IMR-90 (cell line): ENCODE results near the gene CHMP6. TPM values are rescaled to one million over a fixed set of nuclear protein-coding genes. Genes with fewer than 3 reads are reported as not detected.

Source experiments
- ATAC-seq: fragments of 200-7000 bp; cut with Tn5 transposase; 2 replicates; pipeline ENCODE4 v1.9.1; 2020; ENCODE audit warnings: low read depth, mild to moderate bottlenecking, moderate library complexity
- BruUV-seq: library from RNA; stranded (reverse); fragments of 400-500 nt; replicated peaks from 2 replicates; lab custom pipeline; 2021; lab: Mats Ljungman, UMichigan
- CTCF ChIA-PET: fragments of 300-600 bp; formaldehyde crosslinking; extraction: SDS; loops from one replicate; lab custom pipeline; 2021; ENCODE audit warnings: antibody characterized with exemption; lab: Yijun Ruan, JAX
- POLR2A ChIA-PET: fragments of 300-600 bp; sonication (Branson Sonifier 250); formaldehyde crosslinking; loops from one replicate; lab custom pipeline; 2022; ENCODE audit warnings: antibody characterized with exemption; ENCODE audit not compliant: unreplicated experiment; lab: Charles Lee
- DNase-seq: peaks from one replicate; pipeline ENCODE4 v3.0.0; 2013
- H2AFZ ChIP-seq: replicated peaks from 2 replicates; pipeline ENCODE3; 2013; ENCODE audit warnings: low read length, mild to moderate bottlenecking; ENCODE audit not compliant: poor library complexity
- H2AK5ac ChIP-seq: 2 replicates; pipeline ENCODE4 v1.6.1; 2013; ENCODE audit warnings: low read depth, low read length, inconsistent platforms
- H2AK9ac ChIP-seq: replicated peaks from 2 replicates; pipeline ENCODE3; 2013; ENCODE audit warnings: mild to moderate bottlenecking, low read depth, low read length, moderate library complexity; ENCODE audit not compliant: poor library complexity
- H2BK120ac ChIP-seq: 2 replicates; pipeline ENCODE4 v1.6.1; 2013; ENCODE audit warnings: low read depth, low read length, inconsistent platforms
- H2BK15ac ChIP-seq: 3 replicates; pipeline ENCODE4 v1.6.1; 2013; ENCODE audit warnings: low read depth, low read length, inconsistent platforms
- H2BK20ac ChIP-seq: 2 replicates; pipeline ENCODE4 v1.6.1; 2013; ENCODE audit warnings: low read depth, mild to moderate bottlenecking, inconsistent platforms, low read length, moderate library complexity
- H2BK5ac ChIP-seq: 2 replicates; pipeline ENCODE4 v1.6.1; 2013; ENCODE audit warnings: mild to moderate bottlenecking, low read depth, low read length, inconsistent platforms; ENCODE audit not compliant: poor library complexity, severe bottlenecking
- H3K14ac ChIP-seq: replicated peaks from 2 replicates; pipeline ENCODE4 v1.6.1; 2013; ENCODE audit warnings: low read depth, low read length, inconsistent platforms
- H3K18ac ChIP-seq: 2 replicates; pipeline ENCODE4 v1.6.1; 2013; ENCODE audit warnings: low read depth, low read length, control low read depth
- H3K23ac ChIP-seq: 2 replicates; pipeline ENCODE4 v1.6.1; 2013; ENCODE audit warnings: low read depth, low read length, inconsistent platforms
- H3K27ac ChIP-seq: 2 replicates; pipeline ENCODE4 v1.5.1; 2013; ENCODE audit warnings: mild to moderate bottlenecking, control low read depth, low read length; ENCODE audit not compliant: insufficient read depth
- H3K27me3 ChIP-seq: 2 replicates; pipeline ENCODE4 v1.6.1; 2013; ENCODE audit warnings: low read length; ENCODE audit not compliant: control insufficient read depth, insufficient read depth
- H3K36me3 ChIP-seq: 2 replicates; pipeline ENCODE4 v1.6.1; 2013; ENCODE audit warnings: low read length, mixed read lengths; ENCODE audit not compliant: control insufficient read depth, insufficient read depth
- H3K4ac ChIP-seq: 2 replicates; pipeline ENCODE4 v1.6.1; 2013; ENCODE audit warnings: low read depth, low read length, inconsistent platforms
- H3K4me1 ChIP-seq: 2 replicates; pipeline ENCODE4 v1.6.1; 2013; ENCODE audit warnings: low read length, mixed read lengths; ENCODE audit not compliant: control insufficient read depth, insufficient read depth
- H3K4me2 ChIP-seq: 2 replicates; pipeline ENCODE4 v1.6.1; 2013; ENCODE audit warnings: low read depth, mild to moderate bottlenecking, control low read depth, low read length, moderate library complexity
- H3K4me3 ChIP-seq: 2 replicates; pipeline ENCODE4 v1.5.1; 2013; ENCODE audit warnings: low read depth, mild to moderate bottlenecking, control low read depth, low read length, moderate library complexity; ENCODE audit not compliant: insufficient read depth
- H3K56ac ChIP-seq: 2 replicates; pipeline ENCODE4 v1.6.1; 2013; ENCODE audit warnings: low read length, inconsistent platforms; ENCODE audit not compliant: insufficient read depth; ENCODE audit errors: extremely low read depth
- H3K79me1 ChIP-seq, 2 experiments: 2 replicates each; pipeline ENCODE4 v1.6.1; 2013; ENCODE audit warnings: low read length in 2 of 2, inconsistent platforms in 1 of 2, low read depth in 1 of 2
- H3K9ac ChIP-seq: 2 replicates; pipeline ENCODE4 v1.6.1; 2013; ENCODE audit warnings: low read depth, low read length, control low read depth
- H3K9me1 ChIP-seq: 2 replicates; pipeline ENCODE4 v1.6.1; 2013; ENCODE audit warnings: low read length, inconsistent platforms; ENCODE audit not compliant: insufficient read depth
- H3K9me3 ChIP-seq: 2 replicates; pipeline ENCODE4 v1.6.1; 2013; ENCODE audit warnings: low read length; ENCODE audit not compliant: control insufficient read depth, insufficient read depth
- H4K20me1 ChIP-seq: 2 replicates; pipeline ENCODE4 v1.6.1; 2013; ENCODE audit warnings: low read length, inconsistent platforms; ENCODE audit not compliant: insufficient read depth
- H4K5ac ChIP-seq: 2 replicates; pipeline ENCODE4 v1.6.1; 2013; ENCODE audit warnings: mild to moderate bottlenecking, low read depth, low read length, control low read depth
- H4K8ac ChIP-seq, 2 experiments: 2 replicates each; pipeline ENCODE4 v1.6.1; 2013; ENCODE audit warnings: low read depth in 2 of 2, low read length in 2 of 2, control low read depth in 1 of 2, inconsistent platforms in 1 of 2
- H4K91ac ChIP-seq: 2 replicates; pipeline ENCODE4 v1.6.1; 2013; ENCODE audit warnings: low read depth, low read length, inconsistent platforms; ENCODE audit not compliant: insufficient read depth
- BHLHE40 ChIP-seq: fragments of 150-350 bp; IDR thresholded peaks from 2 replicates; pipeline ENCODE4 v1.6.1; 2016; ENCODE audit warnings: mild to moderate bottlenecking, low read depth, low read length
- CEBPB ChIP-seq: IDR thresholded peaks from 2 replicates; pipeline ENCODE4 v1.6.1; 2012; ENCODE audit warnings: low read depth, low read length, improper control_type of control experiment
- CHD1 ChIP-seq: IDR thresholded peaks from 2 replicates; pipeline ENCODE4 v1.6.1; 2012; ENCODE audit warnings: low read depth, low read length, improper control_type of control experiment
- ELK1 ChIP-seq: fragments of 150-350 bp; IDR thresholded peaks from 2 replicates; pipeline ENCODE4 v1.6.1; 2016; ENCODE audit warnings: low read depth, mild to moderate bottlenecking, low read length, moderate library complexity, borderline replicate concordance
- FOS ChIP-seq: fragments of 150-350 bp; IDR thresholded peaks from 2 replicates; pipeline ENCODE4 v1.6.1; 2016; ENCODE audit warnings: low read depth, low read length
- MAFK ChIP-seq: IDR thresholded peaks from 2 replicates; pipeline ENCODE4 v1.6.1; 2012; ENCODE audit warnings: low read depth, low read length, improper control_type of control experiment
- MAZ ChIP-seq: IDR thresholded peaks from 2 replicates; pipeline ENCODE4 v1.6.1; 2012; ENCODE audit warnings: low read depth, mild to moderate bottlenecking, low read length, improper control_type of control experiment, moderate library complexity, borderline replicate concordance
- MXI1 ChIP-seq: IDR thresholded peaks from 2 replicates; pipeline ENCODE4 v1.6.1; 2012; ENCODE audit warnings: low read depth, mild to moderate bottlenecking, low read length, moderate library complexity, borderline replicate concordance
- NFE2L2 ChIP-seq: fragments of 150-350 bp; IDR thresholded peaks from 2 replicates; pipeline ENCODE4 v1.6.1; 2016; ENCODE audit warnings: low read depth, mild to moderate bottlenecking, low read length
- POLR2A ChIP-seq: IDR thresholded peaks from 2 replicates; pipeline ENCODE4 v1.6.1; 2012; ENCODE audit warnings: mild to moderate bottlenecking, low read depth, low read length
- RAD21 ChIP-seq: IDR thresholded peaks from 2 replicates; pipeline ENCODE4 v1.6.1; 2012; ENCODE audit warnings: low read length, improper control_type of control experiment
- RFX5 ChIP-seq: IDR thresholded peaks from 2 replicates; pipeline ENCODE4 v1.8.0; 2012; ENCODE audit warnings: low read depth, mild to moderate bottlenecking, low read length, moderate library complexity
- SMC3 ChIP-seq: fragments of 150-350 bp; IDR thresholded peaks from 2 replicates; pipeline ENCODE4 v1.6.1; 2016; ENCODE audit warnings: low read depth, mild to moderate bottlenecking, antibody characterized with exemption, low read length, moderate library complexity
- WGBS, 2 experiments: methylation state at CpG; one replicate each; pipeline versions ENCODE4 v1.1.5 to v1.1.7; 2013; ENCODE audit warnings: missing lambda C conversion rate in 2 of 2; ENCODE audit not compliant: insufficient read length in 1 of 2; ENCODE audit errors: extremely low coverage in 2 of 2; 5-methylcytosine and 5-hydroxymethylcytosine counted together
- dilution Hi-C: fragments of 300-500 bp; cut with HindIII; formaldehyde crosslinking; loops from one replicate; pipeline ENCODE4 v1.14.3; 2018; ENCODE audit warnings: low sequenced_read_pairs; ENCODE audit not compliant: unreplicated experiment
- in situ Hi-C: fragments of 300-500 bp; cut with MboI; formaldehyde crosslinking; loops from 3 replicates; pipeline ENCODE4 v1.14.3; 2019; ENCODE audit warnings: low sequenced_read_pairs, inconsistent platforms, mixed read lengths
- intact Hi-C: fragments of 100-400 bp; cut with micrococcal nuclease; formaldehyde crosslinking; loops from 2 replicates; pipeline ENCODE4 v1.10.0; 2022
- polyA plus RNA-seq, 3 experiments: library from polyadenylated mRNA; depleted of rRNA; stranded (reverse); fragments of >200 nt; gene quantifications; 2 replicates each; pipeline ENCODE4 v1.2.3, GENCODE V29; 2012; ENCODE audit warnings: low replicate concordance in 1 of 3
- total RNA-seq: library from RNA; depleted of rRNA; stranded (reverse); fragments of >200 nt; gene quantifications from 2 replicates; pipeline ENCODE4 v1.2.3, GENCODE V29; 2012
- TF ChIP-seq, protein P1 (sequence below): conservative IDR thresholded peaks from 2 replicates; pipeline ENCODE4 v1.5.1; 2012; ENCODE audit warnings: mild to moderate bottlenecking, low read depth, low read length, improper control_type of control experiment

Gene CHMP6
- total and polyA plus RNA-seq, 2 of the 4 experiments (the other 2 are of a cell fraction) = 5.0 to 40.3 TPM

- ATAC-seq = no peak
- in situ Hi-C loops (no loop called here), dilution Hi-C loops (no loop called here), intact Hi-C loops (loop anchor here (1.0 kb wide), 1 partner anchor 112 kb away; no protein-coding TSS in a partner anchor)
- peaks cover 4% of the 10 kb centered on the region; the same call in 1 of the 2 replicates for H3K9me1 ChIP-seq
- WGBS, 2 experiments = 75% methylated on average over 8 of the region's 11 CpGs; no CpG with 5 or more reads in 1 of the 2 experiments
- H4K5ac ChIP-seq = no peak overlapping the region
- no peak overlapping the region for H3K4ac ChIP-seq
- no peak overlapping the region for H3K14ac ChIP-seq
- TF ChIP-seq MXI1 (no peak), CHD1 (no peak), POLR2A (no peak), NFE2L2 (no peak), MAZ (no peak), RAD21 (no peak), RFX5 (no peak), MAFK (no peak), CEBPB (no peak), SMC3 (no peak), BHLHE40 (no peak), FOS (no peak), ELK1 (no peak)
- TF ChIP-seq, protein P1, sequence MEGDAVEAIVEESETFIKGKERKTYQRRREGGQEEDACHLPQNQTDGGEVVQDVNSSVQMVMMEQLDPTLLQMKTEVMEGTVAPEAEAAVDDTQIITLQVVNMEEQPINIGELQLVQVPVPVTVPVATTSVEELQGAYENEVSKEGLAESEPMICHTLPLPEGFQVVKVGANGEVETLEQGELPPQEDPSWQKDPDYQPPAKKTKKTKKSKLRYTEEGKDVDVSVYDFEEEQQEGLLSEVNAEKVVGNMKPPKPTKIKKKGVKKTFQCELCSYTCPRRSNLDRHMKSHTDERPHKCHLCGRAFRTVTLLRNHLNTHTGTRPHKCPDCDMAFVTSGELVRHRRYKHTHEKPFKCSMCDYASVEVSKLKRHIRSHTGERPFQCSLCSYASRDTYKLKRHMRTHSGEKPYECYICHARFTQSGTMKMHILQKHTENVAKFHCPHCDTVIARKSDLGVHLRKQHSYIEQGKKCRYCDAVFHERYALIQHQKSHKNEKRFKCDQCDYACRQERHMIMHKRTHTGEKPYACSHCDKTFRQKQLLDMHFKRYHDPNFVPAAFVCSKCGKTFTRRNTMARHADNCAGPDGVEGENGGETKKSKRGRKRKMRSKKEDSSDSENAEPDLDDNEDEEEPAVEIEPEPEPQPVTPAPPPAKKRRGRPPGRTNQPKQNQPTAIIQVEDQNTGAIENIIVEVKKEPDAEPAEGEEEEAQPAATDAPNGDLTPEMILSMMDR = no peak
- BruUV-seq = no TSS peak
- no peak overlapping the region for H4K8ac ChIP-seq
- H3K4me1 ChIP-seq = peaks cover 7% of the 10 kb centered on the region
- ChIA-PET CTCF (interaction anchor here (0.6 kb wide), 1 partner anchor 33 kb away, joined by 3 read pairs; no protein-coding TSS in a partner anchor), POLR2A (no interaction called here)
- H3K27ac ChIP-seq = no peak overlapping the region
- no peak overlapping the region for H2BK15ac ChIP-seq
- H2BK5ac ChIP-seq = no peak overlapping the region
- H3K4me2 ChIP-seq = no peak overlapping the region
- no peak overlapping the region for H4K91ac ChIP-seq
- H3K23ac ChIP-seq = no peak overlapping the region
- no peak overlapping the region for H2BK120ac ChIP-seq
- no peaks in the 10 kb centered on the region; the same call in 1 of the 2 replicates for H4K20me1 ChIP-seq
- H3K9me3 ChIP-seq = no peaks in the 10 kb centered on the region
- peaks cover 14 to 24% of the 10 kb centered on the region in 2 experiments; a peak in 3 of 4 replicates for H3K79me1 ChIP-seq
- peak overlapping the region; percentile 90 for H2AFZ ChIP-seq
- H3K56ac ChIP-seq = no peak overlapping the region
- H3K27me3 ChIP-seq = no peaks in the 10 kb centered on the region
- no peak overlapping the region for H3K9ac ChIP-seq
- no peak overlapping the region for H3K18ac ChIP-seq
- DNase-seq = no peak
- no peak overlapping the region for H3K4me3 ChIP-seq
- H3K36me3 ChIP-seq = no peaks in the 10 kb centered on the region
- no peak overlapping the region for H2BK20ac ChIP-seq
- H2AK9ac ChIP-seq = peak overlapping the region; percentile 49
- H2AK5ac ChIP-seq = no peak overlapping the region
Observed at GRCh38 chr17:80989586-80989913, 2.1 kb upstream of the CHMP6 start.
